NCI-H1436 (cell line): ENCODE results near the gene NME7.
"Not testable (repeated sequence)": the region's sequence is repeated elsewhere in the genome, so short reads cannot be mapped to it uniquely, and the experiment has no call there.

Source experiments
- DNase-seq: peaks from one replicate; lab custom pipeline; 2025; lab: John Stamatoyannopoulos, UW

The NME7 gene

DNA sequence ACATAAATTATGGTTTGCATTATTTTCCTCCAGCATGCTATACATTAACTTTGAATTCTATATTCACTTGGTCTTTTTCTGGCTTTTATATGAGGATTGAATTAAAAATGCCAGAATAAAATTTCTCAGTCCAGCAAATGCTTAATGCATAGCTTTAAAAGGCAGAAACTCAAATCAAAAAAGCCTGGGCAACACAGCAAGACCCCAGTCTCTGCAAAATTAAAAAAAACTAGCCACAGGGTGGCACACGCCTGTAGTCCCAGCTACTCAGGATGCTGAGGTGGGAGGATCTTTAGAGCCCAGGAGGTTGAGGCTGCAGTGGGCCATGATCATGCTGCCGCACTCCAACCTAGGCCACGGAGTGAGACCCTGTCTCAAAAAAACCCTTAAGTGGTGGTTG, 241.3 kb downstream of the NME7 start:
- DNase-seq: no peak

DNA sequence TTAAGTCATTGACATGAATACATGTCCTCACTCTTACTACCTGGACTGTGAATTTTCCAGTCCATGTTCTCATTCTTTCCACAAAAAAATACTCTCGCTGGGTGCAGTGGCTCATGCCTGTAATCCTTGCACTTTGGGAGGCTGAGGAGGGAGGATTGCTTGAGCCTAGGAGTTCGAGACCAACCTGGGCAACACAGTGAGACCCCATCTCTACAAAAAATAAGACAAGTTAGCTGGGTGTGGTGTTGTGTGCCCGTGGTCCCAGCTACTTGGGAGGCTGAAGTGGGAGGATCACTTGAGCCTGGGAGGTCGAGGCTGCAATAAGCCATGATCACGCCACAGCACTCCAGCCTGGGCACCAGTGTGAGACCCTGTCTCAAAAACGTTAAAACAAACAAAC, 242.0 kb downstream of the NME7 start:
- not testable (repeated sequence) for DNase-seq

DNA sequence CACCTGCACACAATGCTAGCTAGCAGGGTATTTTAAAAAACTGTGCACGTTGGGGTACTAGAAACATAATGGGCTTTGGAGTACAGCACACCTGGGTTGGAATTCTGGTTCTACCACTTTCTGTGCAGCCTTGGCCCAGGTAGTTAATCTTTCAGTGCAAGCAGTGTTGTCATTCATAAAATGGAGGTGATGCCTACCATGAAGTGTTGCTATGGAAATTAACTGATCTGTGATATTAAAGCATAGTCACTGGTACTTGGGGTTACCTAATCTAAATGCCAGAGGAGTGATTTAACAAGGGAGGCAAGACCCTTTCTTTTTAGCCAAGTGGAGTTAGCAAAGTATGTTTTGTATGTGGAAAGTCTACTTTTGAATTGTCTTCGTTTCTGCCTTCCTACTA, 243.1 kb downstream of the NME7 start:
- DNase-seq: no peak

DNA sequence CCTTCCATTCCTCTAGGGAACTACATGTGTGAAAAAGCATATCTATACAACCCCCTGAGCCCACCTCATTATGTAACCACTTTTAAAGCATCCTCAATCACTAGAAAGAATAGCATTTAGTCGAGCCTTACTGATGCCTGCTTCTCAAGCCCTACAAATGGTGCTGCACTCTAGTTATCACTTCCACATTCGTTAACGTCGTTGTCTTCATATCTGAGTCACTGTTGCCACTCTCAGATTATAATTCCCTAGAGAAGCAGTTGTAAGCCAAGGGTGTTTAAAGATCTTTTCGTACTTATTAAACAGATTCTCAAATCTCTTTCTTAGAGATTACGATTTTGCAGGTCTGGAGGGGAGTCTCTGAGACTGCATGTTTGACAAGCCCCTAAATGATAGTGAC, 244.6 kb downstream of the NME7 start:
- no peak for DNase-seq

DNA sequence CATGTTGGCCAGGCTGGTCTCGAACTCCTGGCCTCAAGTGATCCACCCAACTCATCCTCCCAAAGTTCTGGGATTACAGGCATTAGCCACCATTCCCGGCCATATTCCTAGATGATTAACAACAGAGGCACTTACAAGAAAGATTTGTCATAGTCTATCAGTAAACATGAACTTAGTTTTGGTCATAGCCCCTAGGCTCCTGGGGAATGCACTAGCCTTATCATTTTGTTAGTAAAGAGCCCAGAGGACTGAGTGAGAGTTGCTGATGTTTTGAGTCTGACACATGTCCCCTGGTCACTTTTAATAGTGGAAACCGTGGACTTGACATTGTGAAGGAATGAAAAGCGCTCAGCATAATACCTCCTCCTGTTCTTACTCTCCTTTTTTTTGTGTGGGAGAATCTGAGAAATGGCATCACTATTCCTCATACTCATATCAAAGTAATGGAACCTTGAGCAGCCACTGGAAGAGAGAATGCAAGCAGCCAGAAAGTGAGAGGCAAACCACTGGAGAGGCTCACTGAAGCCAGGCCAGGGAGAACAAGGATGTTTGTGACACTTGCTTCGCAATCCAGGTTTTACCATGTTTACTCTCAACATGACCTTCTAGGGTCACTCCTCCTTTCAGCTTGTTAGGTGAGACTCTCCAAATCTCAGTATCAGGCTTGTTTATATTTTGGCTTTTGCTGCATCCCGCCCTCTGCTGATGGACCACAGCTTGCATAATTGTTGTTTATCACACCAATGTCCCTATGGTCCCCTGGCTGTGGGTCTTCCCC, 246.3 kb downstream of the NME7 start:
- no peak for DNase-seq

DNA sequence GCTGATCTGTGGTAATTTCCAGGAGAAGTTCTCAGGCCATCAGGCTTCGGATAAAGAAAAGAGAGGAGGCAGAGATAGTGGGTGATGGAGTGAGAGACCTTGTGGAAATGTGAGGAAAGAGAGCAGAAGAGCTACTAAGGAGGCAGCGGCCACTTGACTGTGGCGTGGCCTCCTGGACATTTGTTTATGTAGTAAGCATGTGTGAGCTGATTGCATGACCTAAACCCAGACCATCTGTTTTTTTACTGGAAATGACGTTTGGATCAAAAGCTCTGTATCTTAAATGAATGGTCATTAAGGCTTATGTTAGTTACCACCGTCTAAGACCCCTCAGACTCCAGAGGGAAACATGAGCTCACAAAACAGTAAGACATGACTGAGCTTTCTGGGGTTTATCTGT, 247.5 kb downstream of the NME7 start:
- no peak for DNase-seq

DNA sequence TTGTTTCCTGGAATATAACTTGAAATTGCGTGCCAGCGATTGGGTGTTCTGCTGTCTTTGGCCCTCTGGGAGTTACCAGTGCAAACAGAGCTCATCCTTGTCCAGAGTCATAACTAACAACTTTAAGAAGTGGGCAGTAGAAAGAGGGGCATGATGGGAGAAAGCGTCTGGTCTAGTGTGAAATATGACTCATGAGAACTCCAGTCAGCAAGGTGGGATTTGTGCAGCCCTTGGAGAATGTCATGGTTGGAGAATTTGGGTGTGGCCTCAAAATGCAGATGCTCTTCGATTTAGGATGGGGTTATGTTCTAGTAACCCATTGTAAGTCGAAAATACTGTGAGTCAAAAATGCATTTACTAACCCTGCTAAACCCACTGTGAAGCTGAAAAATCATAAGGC, 248.2 kb downstream of the NME7 start:
- DNase-seq: no peak

DNA sequence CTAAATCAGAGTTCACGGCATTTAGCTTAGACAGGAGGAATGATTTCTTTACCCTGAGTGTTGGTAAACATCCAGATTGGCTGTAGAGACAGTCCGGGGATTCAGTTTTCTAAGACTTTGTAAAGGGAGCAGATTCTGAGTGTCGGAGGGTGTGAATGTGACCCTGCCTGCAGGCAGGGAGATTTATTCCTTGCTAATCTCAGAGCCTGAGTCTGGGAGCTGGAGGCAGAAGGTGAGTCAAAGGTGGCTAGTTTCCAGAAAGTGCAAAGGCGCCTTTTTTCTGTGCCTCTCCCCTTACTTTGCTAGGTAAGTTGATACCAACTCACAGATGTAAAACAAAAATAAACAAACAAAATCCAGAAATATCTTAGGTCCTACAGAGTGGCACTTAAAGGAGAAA, 249.4 kb downstream of the NME7 start:
- DNase-seq: no peak

DNA sequence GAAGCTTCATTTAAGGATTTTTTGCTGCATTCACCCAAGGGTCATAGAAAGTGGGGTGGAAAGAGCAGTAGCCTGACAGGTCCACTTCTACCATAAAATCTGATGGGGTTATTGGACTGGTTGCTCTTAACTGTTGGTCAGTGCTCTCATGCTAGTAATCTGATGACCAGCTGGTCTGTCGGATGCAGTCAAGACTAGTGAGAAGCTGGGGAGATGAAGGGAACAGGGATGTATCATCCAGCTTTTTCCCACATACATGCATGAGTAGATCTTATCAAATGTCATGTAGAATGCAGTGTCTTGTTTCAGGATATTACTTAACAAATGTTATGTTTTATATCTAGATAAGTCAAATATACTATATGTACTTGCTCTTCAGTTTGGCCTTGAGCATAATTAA, 250.0 kb downstream of the NME7 start:
- no peak for DNase-seq

DNA sequence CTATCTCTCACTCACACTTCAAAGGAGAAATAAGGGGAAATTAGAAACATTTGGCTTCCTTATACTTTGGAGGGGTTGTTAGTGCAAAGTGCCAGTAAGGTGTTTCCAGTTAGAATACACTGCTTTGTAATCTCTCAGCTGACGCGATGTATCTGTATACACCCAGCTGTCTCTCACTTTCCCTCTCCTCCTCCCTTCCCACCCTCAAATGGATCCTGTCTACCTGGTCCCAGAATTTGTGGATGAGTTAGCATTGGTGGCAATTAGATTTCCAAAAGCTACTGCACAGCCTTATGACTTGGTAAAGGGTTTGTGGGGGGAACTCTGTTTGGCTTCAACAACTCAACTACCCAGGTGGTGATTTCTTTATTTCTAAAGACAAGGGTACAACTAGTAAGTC, 250.6 kb downstream of the NME7 start:
- no peak for DNase-seq

DNA sequence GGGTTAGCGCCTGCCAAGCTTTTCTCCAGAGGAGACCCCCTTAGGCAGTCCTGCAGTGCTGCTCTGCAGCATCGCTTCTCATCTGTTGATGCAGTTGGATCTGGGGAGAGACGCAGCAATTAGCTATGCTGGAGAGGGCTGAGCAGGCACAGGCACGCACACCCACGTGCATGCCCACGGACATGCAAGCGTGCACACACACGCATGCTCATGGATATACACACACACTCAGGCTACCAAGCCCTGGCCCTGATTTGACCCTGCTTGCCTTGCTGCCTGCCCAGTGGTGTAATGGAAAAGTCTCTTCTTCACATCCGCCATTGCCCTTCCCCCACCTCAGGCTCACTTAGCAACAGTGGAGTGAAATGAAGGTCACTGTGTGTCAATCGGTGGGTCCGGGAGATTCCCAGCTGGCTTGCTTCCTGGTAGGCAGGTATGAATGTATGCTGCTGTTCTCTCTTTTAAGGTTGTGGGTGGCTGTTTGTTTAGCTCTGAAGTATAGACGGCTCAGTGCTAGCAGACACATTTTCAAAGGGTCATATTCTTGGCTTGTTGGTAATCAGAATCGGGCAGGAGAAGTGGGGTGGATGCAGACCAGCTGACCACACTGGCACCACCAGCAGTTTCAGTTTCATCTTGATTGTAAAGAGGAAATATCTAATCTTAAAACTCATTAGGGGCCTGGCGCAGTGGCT, 251.6 kb downstream of the NME7 start:
- no peak for DNase-seq

DNA sequence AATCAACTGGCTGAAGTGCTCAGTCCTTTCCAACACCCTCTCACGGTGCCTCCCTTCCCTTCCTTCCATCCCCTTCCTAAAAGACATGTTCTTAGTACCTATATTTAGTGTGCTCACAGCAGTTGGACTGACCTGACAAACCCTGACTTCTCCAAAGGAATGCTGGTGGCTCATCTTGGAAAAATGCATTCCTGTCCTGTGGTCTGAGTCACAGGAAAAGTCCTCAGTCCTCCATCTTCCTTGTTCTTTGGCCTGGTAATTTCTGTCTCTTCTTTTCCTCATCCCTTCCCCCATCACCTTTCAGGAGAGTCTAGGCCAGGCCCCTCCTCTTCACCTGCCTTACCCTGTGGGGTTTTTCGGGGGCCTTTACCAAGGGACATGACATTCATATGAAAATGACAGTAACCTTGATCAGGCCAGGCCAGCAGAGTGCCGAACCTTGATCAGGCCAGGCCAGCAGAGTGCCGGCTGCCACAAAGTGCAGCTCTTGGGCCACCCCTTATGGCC, 253.9 kb downstream of the NME7 start:
- DNase-seq: no peak

DNA sequence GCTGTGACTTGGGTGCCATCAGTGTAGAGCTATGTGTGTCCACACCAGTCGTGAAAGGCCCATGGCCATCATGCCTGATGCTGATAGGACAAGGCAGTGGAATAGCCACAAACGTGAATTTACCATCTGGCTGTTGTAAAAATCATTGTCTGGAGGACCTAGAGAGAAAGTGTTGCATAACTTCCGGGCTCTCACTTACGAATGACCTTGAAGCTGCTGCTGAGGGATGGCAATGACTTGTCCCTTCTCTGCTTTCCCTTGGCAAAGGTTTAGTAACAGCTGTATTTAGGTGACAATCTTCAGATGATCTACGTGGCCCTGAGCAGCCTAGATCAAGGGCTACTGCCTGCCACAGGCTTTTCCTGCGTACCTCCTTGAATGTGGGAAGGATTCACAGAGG, 255.4 kb downstream of the NME7 start:
- DNase-seq: no peak

DNA sequence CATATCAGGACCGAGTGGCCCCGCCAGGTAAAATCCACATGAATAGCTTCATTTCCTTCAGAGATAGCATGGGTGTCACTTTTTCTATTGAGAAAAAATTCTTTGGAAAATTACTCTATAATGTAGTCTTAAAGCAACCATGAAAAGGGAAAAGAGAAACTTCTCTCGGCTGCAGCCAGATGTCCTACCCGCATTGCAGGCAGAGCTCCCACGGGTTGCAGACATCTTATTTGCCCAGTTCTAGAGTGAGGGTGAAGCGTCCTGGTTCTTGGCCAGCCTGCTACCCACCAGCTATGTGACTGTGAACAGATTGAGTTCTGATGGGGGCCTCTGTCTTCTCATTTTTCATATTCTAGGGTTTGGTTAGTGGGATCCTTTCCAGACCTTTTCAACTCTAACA, 256.1 kb downstream of the NME7 start:
- no peak for DNase-seq

DNA sequence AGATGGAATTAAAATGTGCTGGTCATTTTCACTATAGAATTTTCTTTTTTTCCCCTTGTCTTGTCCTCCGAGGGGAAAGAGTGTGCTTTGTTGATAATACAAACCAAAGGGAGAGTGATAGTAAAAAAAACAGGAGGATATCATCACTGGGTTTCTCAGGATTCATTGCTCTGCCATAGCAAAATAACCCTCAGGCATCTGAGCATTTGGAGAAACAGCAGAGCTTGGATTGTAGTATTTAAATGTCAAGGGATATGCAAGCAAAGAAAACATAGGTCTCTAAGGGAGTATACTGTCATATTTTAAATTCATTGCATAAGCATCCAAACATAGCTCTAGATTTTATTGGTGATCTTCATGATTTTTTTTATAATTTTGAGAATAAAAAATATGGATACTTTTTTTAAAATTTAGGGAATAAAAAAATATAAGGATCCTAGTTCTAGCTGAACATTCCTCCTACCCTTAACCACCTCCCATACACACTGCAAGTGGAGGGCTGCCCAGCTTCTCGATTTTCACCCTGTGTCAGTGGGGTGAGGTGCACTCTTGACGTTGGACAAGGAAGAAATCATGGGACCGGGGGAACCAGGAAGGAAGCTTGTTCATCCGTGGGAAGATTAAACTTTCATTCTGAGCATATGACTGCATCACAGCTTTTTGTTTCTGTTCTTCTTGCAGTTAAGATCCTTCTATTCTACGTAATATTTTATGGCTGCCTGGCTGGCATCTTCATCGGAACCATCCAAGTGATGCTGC, 256.7 kb downstream of the NME7 start:
- DNase-seq: no peak

DNA sequence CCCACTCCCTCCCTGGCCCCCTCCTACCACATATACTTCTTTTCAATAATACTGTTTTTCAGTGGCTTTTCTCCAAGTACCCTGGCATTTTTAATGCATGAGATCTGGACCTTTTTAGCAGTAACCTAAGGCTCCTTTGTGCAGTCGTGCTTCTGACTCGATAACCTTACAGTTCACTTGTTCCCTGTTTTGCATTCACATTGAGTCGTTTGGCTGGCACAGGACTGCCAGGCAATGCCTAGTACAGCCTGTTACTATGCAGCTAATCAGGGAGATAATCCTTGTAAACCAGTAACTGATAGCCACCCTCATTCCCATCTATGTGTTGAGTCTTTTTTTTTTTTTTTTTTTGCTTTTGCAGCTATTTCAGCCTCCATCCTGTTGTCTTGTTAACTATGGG, 257.4 kb downstream of the NME7 start:
- no peak for DNase-seq

DNA sequence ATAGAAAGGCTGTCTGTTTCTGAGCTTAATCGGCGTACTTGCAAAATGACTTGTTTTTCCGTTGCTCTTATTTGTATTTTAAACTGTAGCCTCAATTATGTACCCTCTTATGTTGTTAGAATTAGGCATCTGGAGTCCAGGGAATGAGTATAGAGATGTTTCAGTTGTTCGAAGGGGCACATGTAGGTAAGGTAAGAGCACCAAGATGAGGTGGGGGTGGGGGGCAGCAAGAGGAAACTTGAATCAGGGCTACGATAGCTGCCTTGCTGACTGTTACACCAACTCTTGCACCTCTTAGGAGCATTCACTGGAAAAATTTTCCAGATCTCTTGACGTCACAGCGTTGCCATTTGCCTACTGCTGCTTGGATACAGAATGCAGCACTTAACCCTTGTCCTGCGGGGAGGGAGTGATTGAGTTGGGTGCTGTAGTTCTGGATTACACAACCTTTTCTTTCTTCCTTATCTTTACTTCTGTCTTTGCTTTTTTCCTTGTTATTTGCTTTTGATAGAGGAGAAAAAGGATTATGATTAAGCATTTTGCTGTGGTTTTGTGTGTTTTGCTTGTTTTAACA, 257.9 kb downstream of the NME7 start:
- peak; percentile 71 for DNase-seq

DNA sequence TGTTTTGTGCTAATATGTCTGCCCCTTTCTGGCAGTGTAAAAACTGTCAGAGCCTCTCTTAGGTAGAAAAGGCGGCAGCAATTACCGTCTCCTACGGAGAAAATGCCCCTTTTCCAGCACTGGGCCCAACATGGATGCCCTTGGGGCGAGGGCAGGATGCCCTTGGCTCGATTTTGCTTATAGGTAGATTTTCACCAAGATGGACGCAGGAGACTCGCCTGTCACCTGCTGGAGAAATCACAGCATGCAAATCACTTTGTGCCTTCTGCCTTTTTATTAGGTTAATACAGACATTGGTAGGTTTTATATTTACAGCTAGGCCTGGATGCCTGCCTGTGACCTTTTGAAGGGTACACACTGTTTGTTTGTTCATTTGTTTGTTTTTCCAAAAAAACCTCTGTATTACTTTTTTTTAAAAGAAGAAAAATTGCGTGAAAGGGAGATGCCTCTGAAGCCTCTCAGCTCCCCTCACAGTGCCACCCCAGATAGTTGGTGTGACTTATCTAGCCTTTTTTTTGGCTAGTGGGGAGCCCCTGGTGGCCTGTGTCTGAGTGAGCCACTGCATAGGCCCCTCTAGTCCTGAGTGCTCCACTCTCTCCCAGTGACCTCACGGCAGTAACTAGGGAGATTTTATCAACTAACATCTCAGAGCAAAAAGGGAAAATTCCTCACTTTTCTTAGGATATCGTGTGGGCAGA, 258.6 kb downstream of the NME7 start:
- no peak for DNase-seq

DNA sequence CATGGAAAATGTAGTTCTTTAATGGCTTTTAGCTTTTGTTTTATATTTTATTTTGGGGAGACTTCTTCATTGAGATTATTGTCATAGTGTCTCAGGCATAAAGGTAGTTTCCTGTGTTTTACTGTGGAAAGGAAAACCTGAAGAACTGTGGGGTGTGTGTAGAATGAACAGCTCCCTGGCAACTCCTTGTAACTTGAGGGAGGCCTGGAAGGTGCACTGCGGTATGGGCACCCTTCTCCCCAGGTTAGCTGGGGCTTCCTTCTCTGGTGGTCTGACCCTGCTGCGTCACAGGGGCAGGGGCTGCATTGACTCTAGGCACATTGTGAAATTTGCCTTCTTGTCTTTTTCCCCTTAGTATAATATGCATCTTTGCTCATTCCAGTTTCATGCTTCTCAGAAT, 259.4 kb downstream of the NME7 start:
- DNase-seq: no peak

DNA sequence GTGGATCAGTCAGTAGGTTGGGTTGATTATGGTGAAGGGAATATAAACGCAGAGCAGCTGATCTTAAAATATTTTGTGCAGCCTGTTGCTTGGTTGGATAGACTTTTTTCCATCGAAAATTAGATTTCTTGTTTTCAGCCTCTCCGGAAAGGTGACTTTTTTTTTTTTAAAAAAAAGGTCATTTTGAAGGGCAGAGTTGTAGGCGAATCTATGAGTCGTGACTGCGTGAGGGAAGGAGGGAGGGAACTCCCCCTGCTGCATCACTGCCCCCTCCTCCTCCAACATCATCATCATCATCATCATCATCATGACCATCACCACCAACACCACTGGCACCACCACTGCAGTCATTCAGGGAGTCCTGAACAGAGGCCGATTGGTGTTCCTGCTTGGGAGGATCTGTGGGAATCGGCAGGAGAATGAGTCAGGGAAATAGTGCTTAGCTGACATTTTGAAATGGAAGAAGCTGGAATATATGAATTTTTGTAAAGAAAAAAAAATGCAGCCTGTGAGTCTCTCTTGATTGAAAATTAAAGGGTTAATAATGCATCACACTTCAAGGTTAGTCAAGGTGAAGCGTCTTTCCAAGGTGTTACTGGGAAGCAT, 259.9 kb downstream of the NME7 start:
- no peak for DNase-seq

DNA sequence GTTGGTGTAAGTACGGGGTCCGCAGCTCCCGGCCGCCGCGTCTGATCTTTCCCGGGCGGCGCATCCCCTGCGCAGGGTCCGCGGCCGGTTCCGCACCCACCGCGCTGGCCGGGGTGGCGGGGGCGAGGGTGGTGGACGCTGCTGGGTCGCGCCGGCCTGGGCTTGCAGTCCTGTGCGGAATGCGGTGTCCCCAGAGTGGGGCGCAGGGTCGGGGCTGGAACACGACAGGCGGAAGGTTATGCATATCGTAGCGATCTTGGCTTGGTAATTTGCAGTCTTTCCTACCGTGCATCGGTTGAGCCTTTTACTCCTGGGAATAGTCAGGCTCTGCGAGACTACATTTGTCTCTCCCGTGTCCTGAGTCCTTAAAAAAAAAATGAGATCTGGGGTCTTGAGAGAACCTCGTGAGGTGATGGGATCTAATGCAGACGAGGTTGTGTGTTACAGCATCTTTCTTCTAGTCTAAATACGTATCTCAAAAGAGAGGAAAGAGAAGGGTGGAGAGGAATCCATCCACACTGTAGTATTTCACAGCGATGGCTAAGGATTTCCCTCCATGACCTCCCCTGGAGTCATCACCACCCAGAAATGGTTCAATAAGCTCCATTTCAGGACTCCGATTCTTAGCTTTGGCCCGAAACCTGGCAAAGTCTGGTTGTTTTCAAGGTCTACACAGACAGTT, 260.5 kb downstream of the NME7 start:
- DNase-seq: peak; percentile 28
